Prostate gland (tissue), 2 donors: ENCODE results near the gene IFNW1.
"Not testable (repeated sequence)": the region's sequence is repeated elsewhere in the genome, so short reads cannot be mapped to it uniquely, and the experiment has no call there.

Experiments used
- POLR2A ChIP-seq: fragments of 450-650 bp; IDR thresholded peaks from one replicate; pipeline ENCODE4 v1.6.1; 2016; ENCODE audit warnings: antibody characterized with exemption, mild to moderate bottlenecking
- POLR2AphosphoS5 ChIP-seq: sonication (generic); formaldehyde crosslinking; IDR thresholded peaks from one replicate; pipeline ENCODE4 v1.6.1; 2017; ENCODE audit warnings: antibody characterized with exemption
- TF ChIP-seq, protein P1 (sequence below), 4 experiments: fragments of 200-600 bp in 2 of 4; fragments of 450-650 bp in 2 of 4; sonication (generic) in 2 of 4; IDR thresholded peaks; 1 replicate in 3 of 4; 2 replicates in 1 of 4; pipeline ENCODE4 v1.5.1; 2016 to 2019; ENCODE audit warnings: antibody characterized with exemption in 4 of 4, mild to moderate bottlenecking in 2 of 4, moderate library complexity in 2 of 4

- TF ChIP-seq, protein P1, sequence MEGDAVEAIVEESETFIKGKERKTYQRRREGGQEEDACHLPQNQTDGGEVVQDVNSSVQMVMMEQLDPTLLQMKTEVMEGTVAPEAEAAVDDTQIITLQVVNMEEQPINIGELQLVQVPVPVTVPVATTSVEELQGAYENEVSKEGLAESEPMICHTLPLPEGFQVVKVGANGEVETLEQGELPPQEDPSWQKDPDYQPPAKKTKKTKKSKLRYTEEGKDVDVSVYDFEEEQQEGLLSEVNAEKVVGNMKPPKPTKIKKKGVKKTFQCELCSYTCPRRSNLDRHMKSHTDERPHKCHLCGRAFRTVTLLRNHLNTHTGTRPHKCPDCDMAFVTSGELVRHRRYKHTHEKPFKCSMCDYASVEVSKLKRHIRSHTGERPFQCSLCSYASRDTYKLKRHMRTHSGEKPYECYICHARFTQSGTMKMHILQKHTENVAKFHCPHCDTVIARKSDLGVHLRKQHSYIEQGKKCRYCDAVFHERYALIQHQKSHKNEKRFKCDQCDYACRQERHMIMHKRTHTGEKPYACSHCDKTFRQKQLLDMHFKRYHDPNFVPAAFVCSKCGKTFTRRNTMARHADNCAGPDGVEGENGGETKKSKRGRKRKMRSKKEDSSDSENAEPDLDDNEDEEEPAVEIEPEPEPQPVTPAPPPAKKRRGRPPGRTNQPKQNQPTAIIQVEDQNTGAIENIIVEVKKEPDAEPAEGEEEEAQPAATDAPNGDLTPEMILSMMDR (IDR thresholded peaks at IDR 0.05), result not testable (repeated sequence)
- not testable (repeated sequence) for TF ChIP-seq POLR2A, POLR2AphosphoS5
Measured at GRCh38 chr9:21128186-21128585, 13.4 kb downstream of the IFNW1 start.
